NCI-H2107 treated with DMSO at 0.1 percent for 48 hours (cell line): ENCODE data around the gene CRBN.

Source experiments
- DNase-seq: peaks from one replicate; lab custom pipeline; 2025; ENCODE audit not compliant: unreplicated experiment; lab: John Stamatoyannopoulos, UW

CRBN gene

GRCh38 chr3:3179407-3180094 is at the start of gene CRBN:
CRBN (minus strand) TSS chr3:3179691; CDS start chr3:3179687, 4 bp downstream.
- DNase-seq, result peak; percentile 33

GRCh38 chr3:3227640-3228039 is 48.1 kb upstream of the CRBN start:
- no peak for DNase-seq

- DNase-seq, result no peak
These were observed 42.0 kb upstream of the CRBN start for GRCh38 chr3:3221528-3221927.

GRCh38 chr3:3216401-3216800 is 36.9 kb upstream of the CRBN start:
- no peak for DNase-seq

GRCh38 chr3:3212781-3213440 is 33.4 kb upstream of the CRBN start:
- DNase-seq, result no peak

- DNase-seq, result no peak
These were observed 30.2 kb upstream of the CRBN start for GRCh38 chr3:3209714-3210113.

GRCh38 chr3:3209057-3209456 is 29.6 kb upstream of the CRBN start:
- DNase-seq, result no peak

- no peak for DNase-seq
These were observed 22.1 kb upstream of the CRBN start for GRCh38 chr3:3201611-3202010.

GRCh38 chr3:3200632-3201212 is 21.2 kb upstream of the CRBN start:
- peak; percentile 23 for DNase-seq

- no peak for DNase-seq
These were observed 19.8 kb upstream of the CRBN start for GRCh38 chr3:3199306-3199705.

GRCh38 chr3:3196148-3196861 is 16.8 kb upstream of the CRBN start:
- DNase-seq, result no peak

- DNase-seq, result no peak
These were observed 15.4 kb upstream of the CRBN start for GRCh38 chr3:3194861-3195260.

GRCh38 chr3:3192286-3192675 is 12.8 kb upstream of the CRBN start:
- DNase-seq, result no peak

- DNase-seq, result no peak
These were observed 12.3 kb upstream of the CRBN start for GRCh38 chr3:3191675-3192285.

- DNase-seq, result no peak
These were observed 10.5 kb upstream of the CRBN start for GRCh38 chr3:3189961-3190360.

GRCh38 chr3:3189102-3189727 is 9.7 kb upstream of the CRBN start:
- no peak for DNase-seq

- no peak for DNase-seq
These were observed 5.4 kb upstream of the CRBN start for GRCh38 chr3:3184876-3185275.

GRCh38 chr3:3180456-3180855 is 965 bp upstream of the CRBN start:
- DNase-seq, result no peak

- DNase-seq, result no peak
These were observed 778 bp downstream of the CRBN start for GRCh38 chr3:3178498-3179328.

- no peak for DNase-seq
These were observed 1.5 kb downstream of the CRBN start for GRCh38 chr3:3177861-3178497.
